Smooth muscle cell (in vitro differentiated cells): ENCODE data around the gene PKP3. TPM values are rescaled to one million over a fixed set of nuclear protein-coding genes. Genes with fewer than 3 reads are reported as not detected.

Experiments used
- DNase-seq: peaks from one replicate; lab custom pipeline; 2025; ENCODE audit not compliant: unreplicated experiment; lab: John Stamatoyannopoulos, UW
- H2AFZ ChIP-seq: fragments of 200-600 bp; sonication (generic); 2 replicates; pipeline ENCODE4 v1.6.0; 2016; ENCODE audit warnings: antibody characterized with exemption, low read depth, mild to moderate bottlenecking
- H3F3A ChIP-seq: fragments of 200-600 bp; sonication (generic); 2 replicates; pipeline ENCODE4 v1.6.0; 2017; ENCODE audit warnings: antibody characterized with exemption, low read depth
- H3K27ac ChIP-seq: fragments of 200-600 bp; sonication (generic); 2 replicates; pipeline ENCODE4 v1.5.1; 2016; ENCODE audit warnings: low read depth, mild to moderate bottlenecking
- H3K27me3 ChIP-seq: fragments of 200-600 bp; sonication (generic); 2 replicates; pipeline ENCODE4 v1.6.1; 2016; ENCODE audit warnings: low read depth, mild to moderate bottlenecking
- H3K36me3 ChIP-seq: fragments of 200-600 bp; sonication (generic); 2 replicates; pipeline ENCODE4 v1.5.1; 2016; ENCODE audit warnings: low read depth
- H3K4me1 ChIP-seq: fragments of 200-600 bp; sonication (generic); 2 replicates; pipeline ENCODE4 v1.5.1; 2016; ENCODE audit warnings: low read depth
- H3K4me2 ChIP-seq: fragments of 200-600 bp; sonication (generic); 2 replicates; pipeline ENCODE4 v1.6.0; 2016; ENCODE audit warnings: mild to moderate bottlenecking
- H3K4me3 ChIP-seq: fragments of 200-600 bp; sonication (generic); 2 replicates; pipeline ENCODE4 v1.5.1; 2016; ENCODE audit warnings: mild to moderate bottlenecking
- H3K79me2 ChIP-seq: fragments of 200-600 bp; sonication (generic); 2 replicates; pipeline ENCODE4 v1.6.0; 2016; ENCODE audit warnings: low read depth, mild to moderate bottlenecking
- H3K9ac ChIP-seq: fragments of 200-600 bp; sonication (generic); 2 replicates; pipeline ENCODE4 v1.6.0; 2016; ENCODE audit warnings: low read depth
- H3K9me3 ChIP-seq: fragments of 200-600 bp; sonication (generic); replicated peaks from 2 replicates; pipeline ENCODE4 v1.5.1; 2016; ENCODE audit warnings: low read depth
- H4K20me1 ChIP-seq: fragments of 200-600 bp; sonication (generic); 2 replicates; pipeline ENCODE4 v1.6.0; 2016; ENCODE audit warnings: low read depth
- CTCF ChIP-seq: fragments of 200-600 bp; sonication (generic); IDR thresholded peaks from 2 replicates; pipeline ENCODE4 v1.5.1; 2017; ENCODE audit warnings: borderline replicate concordance, mild to moderate bottlenecking, antibody characterized with exemption; ENCODE audit not compliant: insufficient read depth, poor library complexity, severe bottlenecking
- WGBS: methylation state at CpG from one replicate; pipeline ENCODE4 v1.1.7; 2016; ENCODE audit warnings: low lambda C conversion rate; 5-methylcytosine and 5-hydroxymethylcytosine counted together
- polyA plus RNA-seq: library from polyadenylated mRNA; unstranded; fragments of >200 nt; fragmentation: Nextera tagmentation; extraction: Ambion mirVana; gene quantifications from 2 replicates; pipeline ENCODE4 v1.2.1, GENCODE V29; 2016
- total RNA-seq: library from RNA; depleted of rRNA; stranded (reverse); fragments of >200 nt; gene quantifications from 2 replicates; pipeline ENCODE4 v1.2.3, GENCODE V29; 2014

The PKP3 gene
- total and polyA plus RNA-seq, 2 experiments from 2014 or later: 24.6 to 61.2 TPM

GRCh38 chr11:364991-365725 lies 28.9 kb upstream of the PKP3 start:
- no peaks in the 10 kb centered on the region for H3K27me3 ChIP-seq
- no peaks in the 10 kb centered on the region for H3K9me3 ChIP-seq
- no peak overlapping the region for H2AFZ ChIP-seq
- no peak overlapping the region for H3K27ac ChIP-seq
- peaks cover under 1% of the 10 kb centered on the region for H3K4me1 ChIP-seq
- no peak for TF ChIP-seq CTCF
- WGBS: 92% methylated on average over 22 of the region's 22 CpGs
- DNase-seq: no peak
- H3K4me2 ChIP-seq: no peak overlapping the region
- no peaks in the 10 kb centered on the region for H4K20me1 ChIP-seq
- no peak overlapping the region for H3K4me3 ChIP-seq
- no peaks in the 10 kb centered on the region for H3K79me2 ChIP-seq
- H3F3A ChIP-seq: no peaks in the 10 kb centered on the region
- H3K36me3 ChIP-seq: no peaks in the 10 kb centered on the region
- no peak overlapping the region for H3K9ac ChIP-seq

GRCh38 chr11:365831-366230 lies 28.2 kb upstream of the PKP3 start:
- no peak for TF ChIP-seq CTCF
- H3K27ac ChIP-seq: no peak overlapping the region
- peaks cover 7% of the 10 kb centered on the region for H3K4me1 ChIP-seq
- H3K9ac ChIP-seq: no peak overlapping the region
- H3K27me3 ChIP-seq: no peaks in the 10 kb centered on the region
- no peak overlapping the region for H3K4me3 ChIP-seq
- no peaks in the 10 kb centered on the region for H3K9me3 ChIP-seq
- no peaks in the 10 kb centered on the region for H3F3A ChIP-seq
- H2AFZ ChIP-seq: no peak overlapping the region
- H4K20me1 ChIP-seq: peaks cover 4% of the 10 kb centered on the region
- H3K4me2 ChIP-seq: no peak overlapping the region
- 87% methylated on average over 15 of the region's 16 CpGs for WGBS
- no peaks in the 10 kb centered on the region for H3K79me2 ChIP-seq
- H3K36me3 ChIP-seq: no peaks in the 10 kb centered on the region
- no peak for DNase-seq

- Histone ChIP-seq H3K79me2 (no peaks in the 10 kb centered on the region), H4K20me1 (peaks cover 21% of the 10 kb centered on the region), H3F3A (no peaks in the 10 kb centered on the region), H3K27ac (no peak overlapping the region), H3K36me3 (no peaks in the 10 kb centered on the region), H3K4me3 (no peak overlapping the region), H3K9me3 (no peaks in the 10 kb centered on the region), H3K4me2 (peak overlapping the region; percentile 88), H3K4me1 (peaks cover 7% of the 10 kb centered on the region), H3K27me3 (no peaks in the 10 kb centered on the region), H2AFZ (no peak overlapping the region), H3K9ac (no peak overlapping the region)
- DNase-seq: no peak
- WGBS: 69% methylated on average over 6 of the region's 7 CpGs
- no peak for TF ChIP-seq CTCF
Observed at GRCh38 chr11:367956-368413, 26.0 kb upstream of the PKP3 start.
